HepG2 (cell line): ENCODE results near the gene PTPRU.

Experiments used
- ARNT ChIP-seq: fragments of 450-650 bp; IDR thresholded peaks from 2 replicates; pipeline ENCODE4 v1.6.1; 2017
- CHCHD3 ChIP-seq: sonication (generic); formaldehyde crosslinking; IDR thresholded peaks from 2 replicates; pipeline ENCODE4 v1.8.0; 2022; ENCODE audit warnings: mild to moderate bottlenecking, missing genetic modification reagents, moderate library complexity
- DPF2 ChIP-seq: sonication (generic); formaldehyde crosslinking; IDR thresholded peaks from 2 replicates; pipeline ENCODE4 v1.4.0; 2020; ENCODE audit warnings: mild to moderate bottlenecking, low read depth, missing genetic modification reagents, borderline replicate concordance
- ERF ChIP-seq: IDR thresholded peaks from 2 replicates; pipeline ENCODE4 v1.6.1; 2018; ENCODE audit warnings: missing biosample characterization, missing genetic modification reagents
- MAFG ChIP-seq: sonication (generic); formaldehyde crosslinking; IDR thresholded peaks from 2 replicates; pipeline ENCODE4 v1.5.1; 2020; ENCODE audit warnings: mild to moderate bottlenecking, missing genetic modification reagents
- SP2 ChIP-seq: sonication (generic); formaldehyde crosslinking; IDR thresholded peaks from 2 replicates; pipeline ENCODE4 v1.5.1; 2020; ENCODE audit warnings: mild to moderate bottlenecking, missing genetic modification reagents
- TBX3 ChIP-seq: fragments of 450-650 bp; IDR thresholded peaks from 2 replicates; pipeline ENCODE4 v1.6.1; 2017; ENCODE audit warnings: antibody characterized with exemption, mild to moderate bottlenecking, inconsistent platforms, borderline replicate concordance
- TF ChIP-seq, protein P1 (sequence below): sonication (generic); formaldehyde crosslinking; IDR thresholded peaks from 2 replicates; pipeline ENCODE4 v1.4.0; 2020; ENCODE audit warnings: mild to moderate bottlenecking, missing genetic modification reagents
- TF ChIP-seq, protein P2 (sequence below): sonication (generic); formaldehyde crosslinking; IDR thresholded peaks from 2 replicates; pipeline ENCODE4 v1.5.0; 2020; ENCODE audit warnings: mild to moderate bottlenecking, missing genetic modification reagents, moderate library complexity
- TF ChIP-seq, protein P3 (sequence below): sonication (generic); formaldehyde crosslinking; IDR thresholded peaks from 2 replicates; pipeline ENCODE4 v1.4.0; 2020; ENCODE audit warnings: missing genetic modification reagents

DNA sequence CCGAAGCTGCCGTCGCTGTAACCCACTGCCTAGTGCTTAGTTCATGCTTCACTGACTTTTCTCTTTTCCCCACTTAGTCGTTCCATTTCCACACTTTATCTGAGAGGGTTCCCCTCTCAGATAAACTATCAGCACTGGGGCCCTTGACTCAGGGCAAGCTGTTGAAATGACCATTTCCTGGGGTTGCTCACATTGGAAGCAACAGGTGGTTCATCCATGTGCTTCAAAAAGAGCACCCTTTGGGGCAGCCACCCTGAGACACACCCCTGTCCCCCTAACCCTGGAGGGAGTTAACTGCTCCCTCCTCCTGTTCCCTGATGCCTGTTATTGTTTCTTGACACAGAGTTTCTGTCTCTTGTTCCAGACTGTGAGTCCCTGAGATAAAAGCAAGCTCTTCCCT lies 107.2 kb downstream of the PTPRU start:
- TF ChIP-seq CHCHD3 (CRISPR knock-in tag) = no peak
- no peak for TF ChIP-seq MAFG (CRISPR knock-in tag)
- TF ChIP-seq TBX3 = no peak
- TF ChIP-seq ERF (CRISPR knock-in tag) = no peak
- no peak for TF ChIP-seq SP2 (CRISPR knock-in tag)
- TF ChIP-seq, protein P1, sequence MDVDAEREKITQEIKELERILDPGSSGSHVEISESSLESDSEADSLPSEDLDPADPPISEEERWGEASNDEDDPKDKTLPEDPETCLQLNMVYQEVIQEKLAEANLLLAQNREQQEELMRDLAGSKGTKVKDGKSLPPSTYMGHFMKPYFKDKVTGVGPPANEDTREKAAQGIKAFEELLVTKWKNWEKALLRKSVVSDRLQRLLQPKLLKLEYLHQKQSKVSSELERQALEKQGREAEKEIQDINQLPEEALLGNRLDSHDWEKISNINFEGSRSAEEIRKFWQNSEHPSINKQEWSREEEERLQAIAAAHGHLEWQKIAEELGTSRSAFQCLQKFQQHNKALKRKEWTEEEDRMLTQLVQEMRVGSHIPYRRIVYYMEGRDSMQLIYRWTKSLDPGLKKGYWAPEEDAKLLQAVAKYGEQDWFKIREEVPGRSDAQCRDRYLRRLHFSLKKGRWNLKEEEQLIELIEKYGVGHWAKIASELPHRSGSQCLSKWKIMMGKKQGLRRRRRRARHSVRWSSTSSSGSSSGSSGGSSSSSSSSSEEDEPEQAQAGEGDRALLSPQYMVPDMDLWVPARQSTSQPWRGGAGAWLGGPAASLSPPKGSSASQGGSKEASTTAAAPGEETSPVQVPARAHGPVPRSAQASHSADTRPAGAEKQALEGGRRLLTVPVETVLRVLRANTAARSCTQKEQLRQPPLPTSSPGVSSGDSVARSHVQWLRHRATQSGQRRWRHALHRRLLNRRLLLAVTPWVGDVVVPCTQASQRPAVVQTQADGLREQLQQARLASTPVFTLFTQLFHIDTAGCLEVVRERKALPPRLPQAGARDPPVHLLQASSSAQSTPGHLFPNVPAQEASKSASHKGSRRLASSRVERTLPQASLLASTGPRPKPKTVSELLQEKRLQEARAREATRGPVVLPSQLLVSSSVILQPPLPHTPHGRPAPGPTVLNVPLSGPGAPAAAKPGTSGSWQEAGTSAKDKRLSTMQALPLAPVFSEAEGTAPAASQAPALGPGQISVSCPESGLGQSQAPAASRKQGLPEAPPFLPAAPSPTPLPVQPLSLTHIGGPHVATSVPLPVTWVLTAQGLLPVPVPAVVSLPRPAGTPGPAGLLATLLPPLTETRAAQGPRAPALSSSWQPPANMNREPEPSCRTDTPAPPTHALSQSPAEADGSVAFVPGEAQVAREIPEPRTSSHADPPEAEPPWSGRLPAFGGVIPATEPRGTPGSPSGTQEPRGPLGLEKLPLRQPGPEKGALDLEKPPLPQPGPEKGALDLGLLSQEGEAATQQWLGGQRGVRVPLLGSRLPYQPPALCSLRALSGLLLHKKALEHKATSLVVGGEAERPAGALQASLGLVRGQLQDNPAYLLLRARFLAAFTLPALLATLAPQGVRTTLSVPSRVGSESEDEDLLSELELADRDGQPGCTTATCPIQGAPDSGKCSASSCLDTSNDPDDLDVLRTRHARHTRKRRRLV = no peak
- no peak for TF ChIP-seq DPF2
- TF ChIP-seq, protein P2, sequence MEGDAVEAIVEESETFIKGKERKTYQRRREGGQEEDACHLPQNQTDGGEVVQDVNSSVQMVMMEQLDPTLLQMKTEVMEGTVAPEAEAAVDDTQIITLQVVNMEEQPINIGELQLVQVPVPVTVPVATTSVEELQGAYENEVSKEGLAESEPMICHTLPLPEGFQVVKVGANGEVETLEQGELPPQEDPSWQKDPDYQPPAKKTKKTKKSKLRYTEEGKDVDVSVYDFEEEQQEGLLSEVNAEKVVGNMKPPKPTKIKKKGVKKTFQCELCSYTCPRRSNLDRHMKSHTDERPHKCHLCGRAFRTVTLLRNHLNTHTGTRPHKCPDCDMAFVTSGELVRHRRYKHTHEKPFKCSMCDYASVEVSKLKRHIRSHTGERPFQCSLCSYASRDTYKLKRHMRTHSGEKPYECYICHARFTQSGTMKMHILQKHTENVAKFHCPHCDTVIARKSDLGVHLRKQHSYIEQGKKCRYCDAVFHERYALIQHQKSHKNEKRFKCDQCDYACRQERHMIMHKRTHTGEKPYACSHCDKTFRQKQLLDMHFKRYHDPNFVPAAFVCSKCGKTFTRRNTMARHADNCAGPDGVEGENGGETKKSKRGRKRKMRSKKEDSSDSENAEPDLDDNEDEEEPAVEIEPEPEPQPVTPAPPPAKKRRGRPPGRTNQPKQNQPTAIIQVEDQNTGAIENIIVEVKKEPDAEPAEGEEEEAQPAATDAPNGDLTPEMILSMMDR (CRISPR knock-in tag) = no peak
- no peak for TF ChIP-seq ARNT
- TF ChIP-seq, protein P3, sequence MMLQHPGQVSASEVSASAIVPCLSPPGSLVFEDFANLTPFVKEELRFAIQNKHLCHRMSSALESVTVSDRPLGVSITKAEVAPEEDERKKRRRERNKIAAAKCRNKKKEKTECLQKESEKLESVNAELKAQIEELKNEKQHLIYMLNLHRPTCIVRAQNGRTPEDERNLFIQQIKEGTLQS (CRISPR knock-in tag) = no peak
